ENCODE results near the gene CWC22. TPM values are rescaled to one million over a fixed set of nuclear protein-coding genes. Genes with fewer than 3 reads are reported as not detected.

CWC22 gene
- total and polyA plus RNA-seq, 2 of the 8 experiments (the other 6 are each of a cell fraction or from before 2014, with no cell fraction given), result 3.7 to 34.0 TPM

- no peak for TF ChIP-seq CHD7 (IDR thresholded peaks at IDR 0.05; ENCODE audit: insufficient replicate concordance, low read length)
- no peak for TF ChIP-seq SP4 (IDR thresholded peaks at IDR 0.05; ENCODE audit: low read length)
- no peak for TF ChIP-seq SRF (IDR thresholded peaks at IDR 0.05; ENCODE audit: low read depth, low read length)
- no peak for TF ChIP-seq POLR2A (IDR thresholded peaks at IDR 0.05; ENCODE audit: control extremely low read depth in 1 of 2, low read depth in 2 of 2, low read length in 2 of 2)
These were observed 15.8 kb downstream of the CWC22 start (continued) for GRCh38 chr2:179991344-179991743.

All from H1 (cell line).